ENCODE results near the gene CD44.

Gene CD44

GRCh38 chr11:35185696-35186095, 46.7 kb downstream of the CD44 start:
- Mint-ChIP-seq H3K4me3 (peak overlapping the region in 1 of 2 donors; percentile 5), H3K4me1 (ENCODE audit: low read depth in 2 of 2) (peaks cover 37 to 64% of the 10 kb centered on the region in 2 donors), H3K9me3 (no peaks in the 10 kb centered on the region), H3K27ac (peak overlapping the region; percentile 87 to 91), H3K27me3 (no peaks in the 10 kb centered on the region), H3K36me3 (ENCODE audit: insufficient read depth) (peaks cover 92% of the 10 kb centered on the region)
- ATAC-seq (replicated peaks), result no peak
- DNase-seq, result no peak

GRCh38 chr11:35187996-35188395, 49.0 kb downstream of the CD44 start:
- Mint-ChIP-seq H3K9me3 (no peaks in the 10 kb centered on the region), H3K36me3 (ENCODE audit: insufficient read depth) (peaks cover 97% of the 10 kb centered on the region), H3K27ac (peak overlapping the region; percentile 80 to 83), H3K4me3 (no peak overlapping the region), H3K4me1 (ENCODE audit: low read depth in 2 of 2) (peaks cover 29 to 59% of the 10 kb centered on the region in 2 donors), H3K27me3 (no peaks in the 10 kb centered on the region)
- DNase-seq (no peak), ATAC-seq (replicated peaks) (no peak)

DNA sequence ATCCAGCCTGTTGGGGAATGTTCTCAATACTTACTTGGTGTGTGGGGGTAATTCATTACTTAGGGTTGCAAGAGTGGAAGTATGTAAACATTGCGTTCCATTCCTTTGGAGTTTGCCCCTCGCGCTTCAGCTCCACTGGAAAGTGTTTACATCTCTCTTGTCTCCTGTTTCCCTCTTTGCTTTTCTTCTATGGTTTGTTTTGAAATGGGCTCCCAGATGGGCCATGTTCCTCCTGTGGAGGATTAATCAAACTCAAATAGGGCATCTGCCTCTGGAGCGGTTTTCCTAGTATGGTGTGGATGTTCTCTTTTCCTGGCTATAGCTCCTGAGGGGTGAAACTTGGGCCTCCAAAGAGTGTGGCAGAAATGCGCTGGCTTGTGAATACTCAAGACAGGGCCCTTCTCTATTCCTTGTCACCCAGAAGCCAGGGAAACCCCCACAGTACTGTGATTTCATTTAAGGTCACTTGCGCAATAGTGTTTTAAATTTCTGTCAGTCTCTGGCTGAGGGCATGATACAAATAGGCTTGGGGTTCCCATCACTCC, 51.9 kb downstream of the CD44 start:
- no peak for DNase-seq
- peak overlapping the region; percentile 67 to 88 for H3K27ac Mint-ChIP-seq
- no peak overlapping the region for H3K4me3 Mint-ChIP-seq
- peak; percentile 66 for ATAC-seq (replicated peaks)
- H3K36me3 Mint-ChIP-seq (ENCODE audit: insufficient read depth), result peaks cover 100% of the 10 kb centered on the region
- H3K4me1 Mint-ChIP-seq (ENCODE audit: low read depth in 2 of 2), result peaks cover 38 to 63% of the 10 kb centered on the region in 2 donors
- H3K9me3 Mint-ChIP-seq, result no peaks in the 10 kb centered on the region
- no peaks in the 10 kb centered on the region for H3K27me3 Mint-ChIP-seq

- H3K4me3 Mint-ChIP-seq, result no peak overlapping the region
- H3K27ac Mint-ChIP-seq, result peak overlapping the region in 1 of 2 donors; percentile 88
- H3K9me3 Mint-ChIP-seq, result no peaks in the 10 kb centered on the region
- no peak for DNase-seq
- peaks cover 100% of the 10 kb centered on the region for H3K36me3 Mint-ChIP-seq (ENCODE audit: insufficient read depth)
- H3K4me1 Mint-ChIP-seq (ENCODE audit: low read depth in 2 of 2), result peaks cover 39 to 65% of the 10 kb centered on the region in 2 donors
- no peaks in the 10 kb centered on the region for H3K27me3 Mint-ChIP-seq
- no peak for ATAC-seq (replicated peaks)
Measured at GRCh38 chr11:35192347-35192746, 53.4 kb downstream of the CD44 start.

- Mint-ChIP-seq H3K9me3 (no peaks in the 10 kb centered on the region), H3K4me1 (ENCODE audit: low read depth in 2 of 2) (peaks cover 43 to 68% of the 10 kb centered on the region in 2 donors), H3K4me3 (peak overlapping the region in 1 of 2 donors; percentile 10), H3K27ac (peak overlapping the region; percentile 88 to 89), H3K36me3 (ENCODE audit: insufficient read depth) (peaks cover 100% of the 10 kb centered on the region), H3K27me3 (no peaks in the 10 kb centered on the region)
- DNase-seq (no peak), ATAC-seq (replicated peaks) (no peak)
Measured at GRCh38 chr11:35193767-35194166, 54.8 kb downstream of the CD44 start.

DNA sequence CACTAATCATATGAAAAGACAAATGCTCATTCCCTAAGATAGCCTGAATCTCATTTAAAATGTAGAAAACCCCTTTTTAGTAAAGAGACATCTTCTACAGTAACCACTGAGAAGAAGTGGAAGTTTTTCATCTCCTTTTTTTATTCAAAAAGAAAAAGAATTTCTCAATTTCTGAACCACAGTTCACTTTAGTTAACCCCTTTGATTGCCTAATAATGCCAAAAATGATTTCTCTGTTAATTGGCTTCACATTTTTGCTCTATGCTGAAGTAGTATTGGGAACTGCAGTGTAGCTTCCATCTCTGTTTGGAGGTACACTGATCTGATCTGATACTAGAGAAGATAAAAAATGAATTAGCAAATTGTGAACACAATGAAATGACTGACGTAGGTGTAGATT, 58.3 kb downstream of the CD44 start:
- Mint-ChIP-seq H3K27me3 (no peaks in the 10 kb centered on the region), H3K36me3 (ENCODE audit: insufficient read depth) (peaks cover 100% of the 10 kb centered on the region), H3K27ac (peak overlapping the region; percentile 89 to 93), H3K9me3 (no peaks in the 10 kb centered on the region), H3K4me1 (ENCODE audit: low read depth in 2 of 2) (peaks cover 26 to 76% of the 10 kb centered on the region in 2 donors), H3K4me3 (no peak overlapping the region)
- no peak for DNase-seq
- no peak for ATAC-seq (replicated peaks)

- peak overlapping the region; percentile 44 to 93 for H3K27ac Mint-ChIP-seq
Measured at GRCh38 chr11:35200811-35201341, 61.9 kb downstream of the CD44 start.

DNA sequence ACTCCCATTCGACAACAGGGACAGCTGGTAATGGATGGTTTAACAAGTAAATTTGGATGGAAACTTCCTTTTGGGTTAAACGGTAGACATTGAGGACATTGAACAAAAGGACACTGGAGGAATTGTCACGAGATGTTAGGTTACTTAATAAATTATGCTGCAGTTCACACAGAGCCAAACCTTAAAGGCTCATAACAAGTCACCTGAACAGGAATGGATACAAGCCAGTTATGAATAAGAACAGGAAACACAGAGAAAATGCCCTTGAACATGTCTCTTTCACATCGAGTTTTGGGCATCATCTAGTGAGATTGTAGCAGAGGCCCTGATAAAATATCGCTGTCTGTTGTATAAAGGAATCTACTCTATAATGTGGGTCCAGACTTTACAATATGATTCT, 65.6 kb downstream of the CD44 start:
- Mint-ChIP-seq H3K9me3 (no peaks in the 10 kb centered on the region), H3K27ac (peak overlapping the region; percentile 30 to 84), H3K4me3 (no peak overlapping the region), H3K4me1 (ENCODE audit: low read depth in 2 of 2) (peaks cover 13 to 58% of the 10 kb centered on the region in 2 donors), H3K36me3 (ENCODE audit: insufficient read depth) (peaks cover 86% of the 10 kb centered on the region), H3K27me3 (no peaks in the 10 kb centered on the region)
- ATAC-seq (replicated peaks), result no peak
- no peak for DNase-seq

More at GRCh38 chr11:35200811-35201341, 61.9 kb downstream of the CD44 start:
- ATAC-seq (replicated peaks) (no peak), DNase-seq (no peak)
- H3K36me3 Mint-ChIP-seq (ENCODE audit: insufficient read depth), result peaks cover 99% of the 10 kb centered on the region
- H3K4me3 Mint-ChIP-seq, result no peak overlapping the region
- no peaks in the 10 kb centered on the region for H3K9me3 Mint-ChIP-seq
- H3K4me1 Mint-ChIP-seq (ENCODE audit: low read depth in 2 of 2), result peaks cover 9 to 58% of the 10 kb centered on the region in 2 donors
- H3K27me3 Mint-ChIP-seq, result no peaks in the 10 kb centered on the region

DNA sequence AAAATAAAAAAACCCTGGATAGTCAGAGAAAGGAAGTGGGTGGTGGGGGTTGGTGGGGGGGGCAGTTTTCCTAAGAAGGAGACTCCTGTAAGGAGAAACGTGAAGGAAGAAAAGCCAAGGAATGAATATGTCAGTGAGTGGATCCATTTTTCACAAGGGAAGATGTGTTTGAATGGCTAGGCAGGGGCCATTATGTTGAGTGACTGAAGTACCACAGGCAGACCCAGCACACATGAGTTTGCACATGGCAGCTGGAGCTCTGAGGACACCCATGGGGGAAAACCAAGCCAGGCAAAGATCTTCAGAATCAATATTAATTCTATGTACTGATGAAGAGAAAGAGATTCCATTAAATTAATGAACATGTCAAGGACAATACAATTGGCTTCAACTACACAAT, 67.6 kb downstream of the CD44 start:
- DNase-seq (no peak), ATAC-seq (replicated peaks) (no peak)
- Mint-ChIP-seq H3K27me3 (no peaks in the 10 kb centered on the region), H3K36me3 (ENCODE audit: insufficient read depth) (peaks cover 82% of the 10 kb centered on the region), H3K4me1 (ENCODE audit: low read depth in 2 of 2) (peaks cover 13 to 48% of the 10 kb centered on the region in 2 donors), H3K27ac (peak overlapping the region; percentile 54 to 62), H3K4me3 (no peak overlapping the region), H3K9me3 (no peaks in the 10 kb centered on the region)

GRCh38 chr11:35207471-35208403, 68.8 kb downstream of the CD44 start:
- Mint-ChIP-seq H3K27ac (peak overlapping the region; percentile 50 to 62), H3K9me3 (no peaks in the 10 kb centered on the region), H3K4me3 (no peak overlapping the region), H3K27me3 (no peaks in the 10 kb centered on the region), H3K36me3 (ENCODE audit: insufficient read depth) (peaks cover 82% of the 10 kb centered on the region), H3K4me1 (ENCODE audit: low read depth in 2 of 2) (peaks cover 13 to 47% of the 10 kb centered on the region in 2 donors)
- DNase-seq, result no peak
- no peak for ATAC-seq (replicated peaks)

DNA sequence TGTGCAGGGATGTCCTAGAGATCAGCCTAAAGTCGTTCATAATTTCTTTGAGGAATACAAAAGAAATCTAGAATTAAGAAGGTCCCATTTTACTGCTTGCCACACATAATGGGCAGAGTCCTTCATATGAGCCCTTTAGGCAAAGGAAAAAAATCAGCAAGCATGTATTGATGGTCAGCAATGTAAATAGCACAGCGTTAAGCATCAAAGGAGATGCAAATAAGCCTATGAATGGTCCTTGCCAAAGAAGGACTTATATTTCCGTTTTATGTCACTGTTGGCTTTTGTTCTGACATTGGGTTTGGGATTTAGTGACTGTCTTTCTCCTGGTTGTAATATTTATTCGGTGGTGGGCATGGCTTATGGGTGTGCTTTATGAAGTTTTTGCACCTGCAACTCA, 69.8 kb downstream of the CD44 start:
- DNase-seq (no peak), ATAC-seq (replicated peaks) (no peak)
- H3K36me3 Mint-ChIP-seq (ENCODE audit: insufficient read depth), result peaks cover 83% of the 10 kb centered on the region
- no peak overlapping the region for H3K4me3 Mint-ChIP-seq
- H3K27ac Mint-ChIP-seq, result peak overlapping the region in 1 of 2 donors; percentile 50
- peaks cover 21 to 57% of the 10 kb centered on the region in 2 donors for H3K4me1 Mint-ChIP-seq (ENCODE audit: low read depth in 2 of 2)
- H3K27me3 Mint-ChIP-seq, result no peaks in the 10 kb centered on the region
- no peaks in the 10 kb centered on the region for H3K9me3 Mint-ChIP-seq

GRCh38 chr11:35210876-35211546, 72.0 kb downstream of the CD44 start:
- DNase-seq (no peak), ATAC-seq (replicated peaks) (no peak)
- peaks cover 33 to 69% of the 10 kb centered on the region in 2 donors for H3K4me1 Mint-ChIP-seq (ENCODE audit: low read depth in 2 of 2)
- peaks cover 82% of the 10 kb centered on the region for H3K36me3 Mint-ChIP-seq (ENCODE audit: insufficient read depth)
- no peak overlapping the region for H3K4me3 Mint-ChIP-seq
- H3K27ac Mint-ChIP-seq, result peak overlapping the region; percentile 50 to 54
- H3K9me3 Mint-ChIP-seq, result no peaks in the 10 kb centered on the region
- no peaks in the 10 kb centered on the region for H3K27me3 Mint-ChIP-seq

DNA sequence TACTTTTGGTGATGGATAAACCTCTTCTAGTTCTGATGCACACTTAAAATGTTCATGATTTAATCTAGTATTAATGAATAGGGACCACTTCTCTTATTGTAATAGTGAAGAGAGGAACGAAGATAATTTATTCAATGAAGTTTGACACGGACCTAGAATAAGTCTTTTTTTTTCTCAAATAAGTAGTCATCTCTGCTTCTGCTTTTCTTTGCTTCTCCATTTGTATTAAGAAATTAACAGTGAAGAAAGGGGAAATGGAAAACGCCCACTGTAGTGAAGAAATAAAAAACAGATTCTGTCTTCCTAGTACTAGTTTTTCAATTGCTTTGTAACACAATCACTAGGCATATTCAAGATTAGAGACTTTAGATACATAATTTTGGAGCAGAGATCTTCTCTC, 73.0 kb downstream of the CD44 start:
- Mint-ChIP-seq H3K9me3 (no peaks in the 10 kb centered on the region), H3K27ac (peak overlapping the region in 1 of 2 donors; percentile 50), H3K36me3 (ENCODE audit: insufficient read depth) (peaks cover 81% of the 10 kb centered on the region), H3K4me1 (ENCODE audit: low read depth in 2 of 2) (peaks cover 37 to 71% of the 10 kb centered on the region in 2 donors), H3K27me3 (no peaks in the 10 kb centered on the region), H3K4me3 (no peak overlapping the region)
- ATAC-seq (replicated peaks), result no peak
- no peak for DNase-seq

Measured in effector memory CD8-positive, alpha-beta T cell (primary cell).